Activated CD8-positive, alpha-beta memory T cell treated with anti-CD3 and anti-CD28 coated beads for 36 hours (primary cell): ENCODE measurements around the gene VIPR2. TPM values are rescaled to one million over a fixed set of nuclear protein-coding genes. Genes with fewer than 3 reads are reported as not detected.
"Not testable (repeated sequence)": the region's sequence is repeated elsewhere in the genome, so short reads cannot be mapped to it uniquely, and the experiment has no call there.

Source experiments
- CTCF ChIA-PET: fragments of 350-600 bp; sonication (Branson Sonifier 250); formaldehyde crosslinking; loops from one replicate; lab custom pipeline; 2021; ENCODE audit warnings: antibody characterized with exemption; lab: Charles Lee
- POLR2A ChIA-PET: fragments of 350-600 bp; sonication (Branson Sonifier 250); formaldehyde crosslinking; loops from one replicate; lab custom pipeline; 2021; ENCODE audit warnings: antibody characterized with exemption; lab: Charles Lee
- total RNA-seq, 2 experiments: library from RNA; stranded (reverse); gene quantifications; one replicate each; pipeline ENCODE4 v1.2.3, GENCODE V29; 2021

Gene VIPR2
- total RNA-seq, 2 experiments from 2014 or later = 0.08 to 0.19 TPM

- ChIA-PET POLR2A (no interaction called here), CTCF (no interaction called here)
These were observed 2.5 kb downstream of the VIPR2 start for GRCh38 chr7:159142199-159142598.

DNA sequence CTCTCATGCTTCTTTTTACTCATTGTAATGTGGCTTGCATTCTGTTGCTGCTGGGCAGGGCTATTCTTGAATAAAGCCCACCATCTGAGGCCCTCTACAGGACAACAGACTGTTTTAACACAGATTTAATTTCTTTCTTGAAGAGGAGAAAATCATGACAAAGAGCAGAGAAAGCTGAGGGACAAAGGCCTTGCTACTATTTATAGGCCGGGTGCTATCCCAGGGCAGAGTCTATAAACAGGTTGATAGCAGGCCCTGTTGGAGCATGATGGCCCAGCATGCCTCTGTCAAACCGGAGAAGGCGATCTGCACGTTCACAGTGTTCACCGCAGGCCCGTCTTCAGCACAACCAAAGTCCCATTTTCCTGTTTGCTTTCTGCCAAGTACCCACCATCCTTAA lies 3.0 kb downstream of the VIPR2 start:
- POLR2A ChIA-PET = no interaction called here
- CTCF ChIA-PET = no interaction called here

DNA sequence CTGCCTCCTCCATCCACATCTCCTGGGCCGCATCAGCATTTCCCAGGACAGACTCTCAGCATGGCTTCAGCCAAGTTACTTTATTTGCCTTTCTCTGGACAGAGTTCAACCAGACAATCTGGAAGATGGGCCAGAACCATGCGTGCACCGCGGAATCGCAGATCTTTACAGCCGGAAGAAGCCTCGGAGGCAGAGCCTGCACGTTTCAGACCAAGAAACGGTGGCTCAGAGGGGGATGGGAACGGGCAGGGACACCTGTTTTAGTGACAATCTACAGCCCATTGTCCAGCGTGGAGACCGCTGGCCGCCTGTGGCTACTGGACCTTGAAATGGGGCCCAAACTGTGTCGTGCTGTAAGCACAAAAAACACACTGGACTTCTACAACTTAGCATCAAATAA lies 3.5 kb downstream of the VIPR2 start:
- CTCF ChIA-PET = no interaction called here
- POLR2A ChIA-PET = no interaction called here

DNA sequence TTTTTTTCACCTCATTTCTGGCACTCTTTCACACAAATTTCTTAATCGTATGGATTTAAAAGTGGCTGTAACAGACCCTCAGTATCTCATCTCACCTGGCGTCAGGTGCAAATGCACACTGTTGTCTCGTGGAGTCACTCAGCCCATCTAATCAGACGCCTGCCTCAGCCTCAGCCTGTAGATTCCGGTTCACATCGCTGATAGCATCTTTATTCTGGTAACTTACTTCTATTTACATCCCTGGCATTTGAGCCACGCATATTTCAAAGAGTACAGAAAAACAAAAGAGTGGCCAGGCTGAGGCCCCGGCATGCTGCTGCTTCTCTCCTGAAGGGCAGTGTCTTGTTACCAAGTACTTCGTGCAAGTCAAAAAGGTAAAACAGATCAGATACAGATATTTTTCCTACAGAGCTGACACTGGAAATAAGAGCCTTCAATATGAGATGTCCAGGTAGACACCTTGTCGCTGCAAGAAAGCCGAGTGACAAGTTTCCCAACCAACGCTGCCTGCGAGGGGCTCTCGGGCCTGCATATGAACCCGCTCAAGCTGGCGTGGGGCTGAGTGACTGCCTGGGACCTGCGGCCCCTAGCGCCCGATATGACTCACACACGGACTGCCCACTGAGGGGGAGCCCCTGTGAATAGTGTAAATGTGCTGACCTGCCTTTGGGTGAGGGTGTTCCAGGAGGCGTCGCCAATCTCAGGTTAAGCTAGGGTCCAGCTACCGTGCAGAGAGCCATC lies 4.3 kb downstream of the VIPR2 start:
- POLR2A ChIA-PET = interaction anchor here (0.7 kb wide), 1 partner anchor 39 kb away, joined by 3 read pairs; no protein-coding TSS in a partner anchor
- CTCF ChIA-PET = no interaction called here

DNA sequence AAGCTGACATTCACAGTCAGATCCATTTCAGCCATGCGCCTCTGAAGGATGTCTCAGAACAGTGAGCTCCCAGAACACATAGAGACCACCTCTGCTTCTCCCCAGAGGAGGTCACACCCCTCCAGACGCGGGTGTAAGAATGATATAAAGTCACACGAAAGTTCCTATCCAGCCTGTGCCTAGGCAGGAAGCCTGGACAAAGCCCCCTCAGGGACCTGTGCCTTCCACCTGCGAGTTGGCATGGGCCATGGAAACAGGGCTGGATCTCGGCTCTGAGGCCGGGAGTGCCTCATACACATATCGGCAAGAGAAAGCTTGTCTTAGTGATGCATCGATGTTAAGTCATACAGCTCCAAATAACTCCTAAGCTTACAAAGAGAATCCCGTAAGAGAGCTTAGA lies 5.0 kb downstream of the VIPR2 start:
- ChIA-PET POLR2A (interaction anchor here (0.7 kb wide), 1 partner anchor 39 kb away, joined by 3 read pairs; no protein-coding TSS in a partner anchor), CTCF (no interaction called here)

- ChIA-PET POLR2A (interaction anchor here (0.7 kb wide), 1 partner anchor 40 kb away, joined by 3 read pairs; no protein-coding TSS in a partner anchor), CTCF (no interaction called here)
These were observed 5.5 kb downstream of the VIPR2 start for GRCh38 chr7:159139202-159139601.

DNA sequence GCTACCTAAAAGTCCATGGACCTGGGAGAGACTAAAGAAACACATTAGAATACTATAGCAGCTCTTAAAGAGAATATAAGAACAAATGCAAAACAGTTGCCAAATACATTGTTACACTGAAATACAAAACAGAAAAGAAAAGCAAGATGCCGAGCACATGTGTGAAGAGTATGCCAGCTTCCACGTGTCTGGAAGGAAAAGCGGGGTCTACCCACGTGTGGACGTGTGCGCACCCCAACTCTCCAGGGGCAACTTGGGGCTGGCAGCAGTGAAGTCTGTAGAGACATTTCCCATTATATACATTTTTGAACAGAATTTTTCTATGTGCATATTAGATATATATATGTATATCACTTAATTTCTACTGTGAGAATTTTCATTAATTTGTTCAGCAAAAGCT lies 6.2 kb downstream of the VIPR2 start:
- ChIA-PET POLR2A (no interaction called here), CTCF (no interaction called here)

- ChIA-PET CTCF (no interaction called here), POLR2A (no interaction called here)
These were observed 6.8 kb downstream of the VIPR2 start for GRCh38 chr7:159137906-159138305.

DNA sequence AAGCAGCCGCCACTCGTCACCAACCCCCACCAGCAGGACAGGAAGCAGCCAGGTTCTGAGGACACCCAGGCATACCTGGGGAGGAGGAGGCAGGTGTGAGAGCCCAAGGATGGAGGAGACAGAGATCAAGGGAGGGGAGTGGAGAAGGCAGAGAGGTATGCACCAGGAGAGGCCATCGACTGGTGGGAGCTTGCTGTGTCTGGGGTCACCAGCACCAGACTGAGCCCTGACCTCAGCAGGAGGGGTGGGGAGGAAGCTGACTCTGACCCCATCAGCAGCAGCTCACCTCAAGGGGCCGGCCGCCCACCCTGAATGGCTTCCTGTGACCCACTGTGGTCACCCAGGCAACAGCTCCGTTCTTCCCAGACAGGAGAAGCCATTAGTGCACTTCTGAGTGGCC lies 7.8 kb downstream of the VIPR2 start:
- POLR2A ChIA-PET = no interaction called here
- CTCF ChIA-PET = no interaction called here

DNA sequence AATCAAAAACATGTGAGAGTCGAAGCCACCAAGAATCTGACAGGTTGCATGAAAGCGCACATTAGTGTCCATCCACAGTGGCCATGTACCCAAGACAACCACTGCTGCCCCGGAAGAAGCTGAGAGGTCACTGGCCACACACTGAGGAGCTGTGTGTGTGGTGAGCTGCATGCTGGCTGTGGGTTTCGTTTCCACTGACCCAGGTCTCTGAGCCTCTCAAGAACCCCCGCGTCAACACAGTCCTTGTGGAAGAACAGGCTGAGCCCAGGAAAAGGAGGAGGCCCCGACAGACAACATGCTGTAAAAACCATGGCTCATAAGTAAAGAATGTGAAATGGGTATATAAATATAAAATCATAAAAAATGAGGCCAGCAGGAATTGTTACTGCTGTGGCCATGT lies 8.2 kb downstream of the VIPR2 start:
- CTCF ChIA-PET = no interaction called here
- POLR2A ChIA-PET = no interaction called here

DNA sequence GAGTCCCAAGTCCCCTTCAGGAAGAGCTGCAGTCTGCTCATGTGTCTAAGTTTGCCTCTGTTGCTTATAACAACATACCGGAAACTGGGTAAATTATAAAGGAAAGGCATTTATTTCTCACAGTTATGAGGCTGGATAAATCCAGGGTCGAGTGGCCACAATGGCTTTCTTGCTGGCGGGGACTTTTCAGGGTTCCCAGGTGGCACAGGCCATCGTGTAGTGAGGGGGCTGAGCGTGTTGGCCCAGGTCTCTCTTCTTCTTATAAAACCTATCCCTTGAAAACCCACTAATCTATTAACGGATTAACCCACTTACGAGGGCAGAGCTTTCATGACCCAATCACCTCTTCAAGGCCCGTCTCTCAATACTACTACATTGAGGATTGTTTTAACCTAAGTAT lies 8.7 kb downstream of the VIPR2 start:
- ChIA-PET POLR2A (no interaction called here), CTCF (no interaction called here)

DNA sequence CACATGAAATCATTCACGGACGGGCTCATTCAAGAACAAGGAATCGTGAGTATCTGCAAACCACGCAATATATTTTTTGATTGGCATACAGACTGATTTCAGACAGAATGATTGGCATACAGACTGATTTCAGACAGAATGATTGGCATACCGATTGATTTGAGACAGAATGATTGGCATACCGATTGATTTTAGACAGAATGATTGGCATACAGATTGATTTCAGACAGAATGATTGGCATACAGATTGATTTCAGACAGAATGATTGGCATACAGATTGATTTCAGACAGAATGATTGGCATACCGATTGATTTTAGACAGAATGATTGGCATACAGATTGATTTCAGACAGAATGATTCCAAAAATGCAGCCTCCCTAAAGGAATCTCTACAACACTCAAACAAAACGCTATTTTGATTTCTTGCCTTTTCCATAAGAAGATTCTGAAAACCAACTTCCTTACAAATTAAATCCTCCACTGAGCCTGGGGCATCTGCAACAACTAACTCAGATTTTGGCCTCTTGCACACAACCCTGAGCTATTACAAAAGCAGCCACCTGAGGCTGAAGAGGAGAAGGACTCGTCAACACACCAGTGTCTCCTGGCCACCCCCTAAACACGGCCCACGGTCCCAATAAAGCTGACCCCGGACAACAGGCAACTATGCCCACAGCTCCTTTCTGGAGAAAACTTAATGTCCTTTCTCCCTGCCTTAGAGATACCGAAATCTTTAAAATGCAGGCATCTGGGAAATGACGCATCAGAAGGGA lies 11.8 kb downstream of the VIPR2 start:
- POLR2A ChIA-PET, CTCF ChIA-PET: not testable (repeated sequence)

- POLR2A ChIA-PET = no interaction called here
These were observed 13.8 kb downstream of the VIPR2 start for GRCh38 chr7:159130820-159131219.

DNA sequence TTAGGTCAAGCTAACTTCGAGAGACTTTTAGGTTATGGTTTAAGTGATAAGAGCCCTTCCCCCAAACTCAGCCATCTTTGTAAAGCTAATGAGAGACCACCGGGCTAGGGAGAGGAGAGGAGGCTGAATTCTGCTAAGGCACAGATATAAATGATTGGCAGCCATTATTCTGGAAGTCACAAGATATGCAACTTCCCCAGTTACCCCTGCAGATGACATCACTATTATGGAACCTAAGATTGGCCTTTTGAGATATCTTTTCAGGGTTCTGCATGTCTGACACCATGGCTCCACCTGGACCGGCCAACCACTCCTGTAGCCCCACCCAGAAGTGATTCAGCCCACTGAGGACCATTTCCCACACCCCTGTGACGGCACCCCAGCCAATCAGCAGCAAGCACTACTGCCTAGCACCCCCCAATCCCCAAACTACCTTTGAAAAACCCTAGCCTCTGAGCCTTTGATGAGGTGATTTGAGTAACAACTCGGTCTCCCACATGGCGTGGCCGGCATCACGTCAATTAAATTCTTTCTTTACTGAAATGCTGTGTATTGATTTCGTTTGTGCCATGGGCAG lies 14.4 kb downstream of the VIPR2 start:
- ChIA-PET CTCF (no interaction called here), POLR2A (no interaction called here)

More at GRCh38 chr7:159130820-159131219, 13.8 kb downstream of the VIPR2 start:
- CTCF ChIA-PET = no interaction called here

- CTCF ChIA-PET = no interaction called here
- POLR2A ChIA-PET = no interaction called here
These were observed 15.9 kb downstream of the VIPR2 start for GRCh38 chr7:159128767-159129166.

- ChIA-PET POLR2A (no interaction called here), CTCF (no interaction called here)
These were observed 16.7 kb downstream of the VIPR2 start for GRCh38 chr7:159127691-159128642.

DNA sequence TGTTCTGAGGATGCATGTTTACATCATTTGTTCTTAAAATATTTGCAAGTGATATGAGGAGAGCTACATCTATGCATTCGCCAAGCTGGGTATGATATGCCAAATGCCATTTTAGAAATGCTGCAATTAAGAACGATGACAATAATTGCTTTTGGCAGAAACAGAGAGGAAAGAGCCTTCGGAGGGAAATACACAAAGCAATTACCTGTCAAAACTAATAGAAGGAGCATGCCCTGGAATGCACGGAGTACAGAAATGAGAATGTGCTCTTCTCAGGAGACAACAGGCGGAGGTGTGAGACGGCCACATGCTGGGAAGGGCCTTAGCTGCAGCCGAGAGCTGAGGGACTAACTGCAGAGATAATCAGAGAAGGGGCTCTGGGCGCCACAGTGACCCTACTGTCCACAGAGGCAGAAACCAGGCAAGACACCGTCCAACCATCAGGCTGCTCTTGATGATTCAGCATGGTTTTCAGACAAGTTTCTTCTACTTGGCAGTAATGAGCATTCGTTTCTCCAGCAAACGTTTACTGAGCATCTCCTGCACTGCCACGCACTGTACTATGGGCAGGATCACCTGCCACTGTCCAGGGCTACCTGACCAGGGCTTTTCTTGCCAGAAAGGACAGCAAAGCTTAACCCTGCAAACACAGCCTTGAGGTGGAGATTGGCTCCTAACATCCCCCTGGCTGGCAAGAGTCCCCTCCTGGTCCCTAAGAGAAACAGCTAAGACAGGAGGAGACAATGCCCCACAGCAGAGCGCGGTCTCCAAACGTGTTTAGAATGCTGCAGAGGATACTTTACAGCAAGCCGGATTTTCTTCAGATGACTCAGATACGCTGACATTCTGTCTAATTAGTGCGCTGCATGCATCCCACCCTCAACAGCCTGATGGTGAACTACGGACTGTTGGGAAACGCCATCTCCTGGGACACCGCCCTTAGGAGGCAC lies 18.1 kb downstream of the VIPR2 start:
- ChIA-PET POLR2A (no interaction called here), CTCF (no interaction called here)

DNA sequence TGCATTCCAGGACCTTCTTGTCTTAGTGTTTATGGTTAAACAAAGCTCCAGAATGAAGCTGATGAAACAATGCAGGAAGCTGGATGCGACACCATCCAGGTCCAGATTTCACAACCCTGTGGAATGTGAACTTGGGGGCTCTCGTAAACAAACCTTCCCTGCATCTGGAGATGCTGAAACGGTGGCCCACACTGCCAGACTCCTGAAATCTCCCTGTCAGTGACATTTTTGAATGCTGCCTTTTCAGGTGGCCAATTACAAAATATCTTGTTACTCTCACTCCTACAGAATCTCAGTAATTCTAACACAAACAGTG lies 18.8 kb downstream of the VIPR2 start:
- CTCF ChIA-PET = no interaction called here

More for the DNA sequence above, 18.8 kb downstream of the VIPR2 start:
- POLR2A ChIA-PET = no interaction called here
